Erythroblast (primary cell): ENCODE data around the gene QRFP.

Experiments used
- GATA1 ChIP-seq: IDR thresholded peaks from 2 replicates; pipeline ENCODE4 v1.6.1; 2011; ENCODE audit warnings: low read depth, mild to moderate bottlenecking, control low read depth, low read length, moderate library complexity
- POLR2A ChIP-seq: IDR thresholded peaks from 2 replicates; pipeline ENCODE4 v1.6.1; 2011; ENCODE audit warnings: mild to moderate bottlenecking, low read length

- TF ChIP-seq POLR2A (no peak), GATA1 (no peak)
These were observed at the start of gene QRFP for GRCh38 chr9:130896233-130897014.
